GM15510 (cell line): ENCODE results near the gene LRRC2.

Experiments used
- POLR2A ChIP-seq: IDR thresholded peaks from 3 replicates; pipeline ENCODE4 v1.6.1; 2011; ENCODE audit warnings: borderline replicate concordance; ENCODE audit not compliant: insufficient read length; ENCODE audit errors: extremely low read depth

The LRRC2 gene, protein sequence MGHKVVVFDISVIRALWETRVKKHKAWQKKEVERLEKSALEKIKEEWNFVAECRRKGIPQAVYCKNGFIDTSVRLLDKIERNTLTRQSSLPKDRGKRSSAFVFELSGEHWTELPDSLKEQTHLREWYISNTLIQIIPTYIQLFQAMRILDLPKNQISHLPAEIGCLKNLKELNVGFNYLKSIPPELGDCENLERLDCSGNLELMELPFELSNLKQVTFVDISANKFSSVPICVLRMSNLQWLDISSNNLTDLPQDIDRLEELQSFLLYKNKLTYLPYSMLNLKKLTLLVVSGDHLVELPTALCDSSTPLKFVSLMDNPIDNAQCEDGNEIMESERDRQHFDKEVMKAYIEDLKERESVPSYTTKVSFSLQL

DNA sequence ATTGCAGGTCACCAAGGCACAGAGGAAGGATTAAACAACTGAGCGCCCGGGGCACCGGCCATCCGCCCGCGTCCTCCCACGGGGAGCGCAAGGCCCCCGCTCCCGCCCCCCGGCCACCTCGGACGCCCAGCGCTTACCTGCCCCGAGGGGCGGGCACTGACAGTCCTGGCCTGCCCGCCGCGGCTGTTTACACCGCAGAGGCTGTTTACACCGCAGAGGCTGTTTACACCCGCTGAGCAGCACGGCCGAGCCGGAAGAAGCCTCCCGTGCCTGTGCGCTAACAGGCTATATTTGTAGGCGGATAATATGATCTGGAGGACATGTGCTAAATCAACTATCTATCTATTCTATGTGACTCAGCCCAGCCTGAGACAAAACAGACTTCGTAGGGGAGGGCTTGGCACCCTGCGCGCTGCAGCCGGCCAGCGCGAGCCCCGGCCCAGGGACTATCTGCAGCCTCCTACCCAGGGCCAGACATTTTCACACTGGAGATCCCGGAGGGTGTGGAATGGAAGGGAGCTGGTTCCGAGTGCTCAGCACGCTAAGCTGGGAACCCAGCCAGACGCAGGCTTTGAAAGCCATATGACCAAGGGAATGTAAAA, at the start of gene LRRC2:
Gene LRRC2, minus strand, starts transcription at position 263 of the 602 bp plus-strand sequence. CDS start 14,711 bp downstream, outside the sequence.
- no peak for TF ChIP-seq POLR2A

DNA sequence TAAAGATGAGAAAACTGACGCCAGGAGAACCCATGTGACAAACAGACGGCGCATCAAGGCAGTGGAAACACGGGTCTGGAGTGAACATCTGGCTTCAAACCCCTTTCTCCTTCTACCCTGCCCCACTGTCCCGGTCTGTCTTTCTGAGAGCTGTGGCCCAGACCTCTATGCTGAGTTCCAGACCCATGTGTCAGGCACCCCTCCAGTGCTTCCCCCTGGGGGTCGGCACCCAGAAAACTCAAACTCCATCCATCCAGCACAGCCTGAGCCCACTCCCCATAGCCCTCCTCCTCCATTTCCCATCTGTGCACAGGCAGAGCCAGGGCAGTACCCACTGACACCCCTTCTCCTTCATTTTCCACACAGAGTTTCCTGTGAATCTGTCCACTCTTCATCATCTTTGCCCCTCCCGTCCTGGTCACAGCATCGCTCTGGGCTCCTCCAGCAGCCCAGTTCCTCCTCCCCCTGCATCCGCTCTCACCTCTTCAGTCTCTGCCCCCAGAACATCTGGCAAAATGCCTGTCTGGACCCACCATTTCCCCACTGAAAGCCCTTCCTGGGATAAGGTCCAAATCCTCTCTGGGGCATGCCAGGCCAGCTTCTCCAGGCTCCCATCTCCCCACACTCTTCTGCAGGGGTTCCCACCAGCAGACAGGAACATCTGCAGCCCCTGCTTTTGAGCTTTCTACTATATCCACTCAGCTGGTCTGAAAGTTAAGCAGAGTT, 49.1 kb upstream of the LRRC2 start:
- TF ChIP-seq POLR2A: no peak

DNA sequence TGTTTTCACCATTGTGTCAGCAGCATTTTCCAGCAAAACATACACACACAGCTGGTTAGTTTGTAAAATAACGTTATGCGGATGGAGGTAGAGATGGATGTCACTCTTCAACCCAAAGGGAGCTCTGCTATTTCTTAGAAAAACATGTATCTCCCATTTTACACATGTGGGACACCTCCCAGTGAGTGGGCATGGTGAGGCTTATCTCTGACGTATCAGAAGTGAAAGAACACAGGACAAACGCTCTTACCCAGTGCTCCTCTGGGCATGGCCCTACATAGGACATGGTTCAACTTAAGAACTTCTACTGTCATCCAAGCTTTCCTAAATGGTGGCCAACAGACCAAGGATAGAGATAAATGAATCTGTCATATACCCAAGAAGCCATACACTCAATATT, 48.3 kb upstream of the LRRC2 start:
- TF ChIP-seq POLR2A: no peak

DNA sequence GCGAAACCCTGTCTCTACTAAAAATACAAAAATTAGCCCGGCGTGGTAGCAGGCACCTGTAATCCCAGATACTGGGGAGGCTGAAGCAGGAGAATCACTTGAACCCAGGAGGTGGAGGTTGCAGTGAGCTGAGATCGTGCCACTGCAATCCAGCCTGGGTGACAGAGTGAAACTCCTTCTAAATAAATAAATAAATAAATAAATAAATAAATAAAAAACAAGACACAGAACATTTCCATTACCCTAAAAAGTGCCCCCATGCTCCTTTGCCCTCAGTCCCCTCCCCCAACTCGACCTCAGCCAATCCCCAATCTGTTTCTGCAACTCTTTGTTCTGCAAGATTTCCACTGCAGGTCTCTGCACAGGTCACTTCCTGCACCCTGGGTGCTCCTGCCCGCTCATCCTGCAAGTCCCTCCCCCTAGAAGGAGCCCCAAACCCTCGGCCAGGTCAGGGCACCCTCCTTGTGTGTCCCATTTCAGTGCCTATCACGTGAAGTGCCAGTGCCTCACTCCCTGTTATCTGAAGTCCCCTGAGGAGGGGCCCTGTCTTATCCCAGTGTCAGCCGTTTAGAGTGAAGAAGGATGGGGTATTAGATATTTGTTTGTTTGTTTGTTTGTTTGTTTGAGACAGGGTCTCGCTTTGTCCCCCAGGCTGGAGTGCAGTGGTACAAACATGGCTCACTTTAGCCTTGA, 47.4 kb upstream of the LRRC2 start:
- no peak for TF ChIP-seq POLR2A

DNA sequence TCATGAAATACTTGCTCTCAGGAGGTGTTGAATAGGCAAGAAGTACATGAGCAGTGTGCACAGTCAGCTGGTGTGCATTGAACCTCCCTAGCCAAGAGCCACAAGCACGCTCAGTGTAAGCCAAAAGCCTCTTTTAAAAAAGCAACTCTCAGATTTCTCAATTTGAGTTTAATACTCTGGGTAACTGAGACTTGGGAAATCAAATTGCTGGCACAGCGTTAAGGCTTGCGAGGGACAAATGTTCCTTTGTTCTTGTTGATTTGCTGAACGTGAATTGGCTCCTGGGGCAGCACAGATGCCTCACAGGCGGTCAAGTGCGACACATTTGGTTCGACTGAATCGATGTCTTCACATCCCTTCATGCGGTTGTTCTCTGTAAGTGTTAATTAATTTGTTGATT, 46.2 kb upstream of the LRRC2 start, which contains the start of gene FAM240A:
Gene FAM240A, plus strand, starts transcription at position 202 of the 400 bp plus-strand sequence. Its CDS starts 159 bp downstream, at position 361.
- TF ChIP-seq POLR2A: no peak

DNA sequence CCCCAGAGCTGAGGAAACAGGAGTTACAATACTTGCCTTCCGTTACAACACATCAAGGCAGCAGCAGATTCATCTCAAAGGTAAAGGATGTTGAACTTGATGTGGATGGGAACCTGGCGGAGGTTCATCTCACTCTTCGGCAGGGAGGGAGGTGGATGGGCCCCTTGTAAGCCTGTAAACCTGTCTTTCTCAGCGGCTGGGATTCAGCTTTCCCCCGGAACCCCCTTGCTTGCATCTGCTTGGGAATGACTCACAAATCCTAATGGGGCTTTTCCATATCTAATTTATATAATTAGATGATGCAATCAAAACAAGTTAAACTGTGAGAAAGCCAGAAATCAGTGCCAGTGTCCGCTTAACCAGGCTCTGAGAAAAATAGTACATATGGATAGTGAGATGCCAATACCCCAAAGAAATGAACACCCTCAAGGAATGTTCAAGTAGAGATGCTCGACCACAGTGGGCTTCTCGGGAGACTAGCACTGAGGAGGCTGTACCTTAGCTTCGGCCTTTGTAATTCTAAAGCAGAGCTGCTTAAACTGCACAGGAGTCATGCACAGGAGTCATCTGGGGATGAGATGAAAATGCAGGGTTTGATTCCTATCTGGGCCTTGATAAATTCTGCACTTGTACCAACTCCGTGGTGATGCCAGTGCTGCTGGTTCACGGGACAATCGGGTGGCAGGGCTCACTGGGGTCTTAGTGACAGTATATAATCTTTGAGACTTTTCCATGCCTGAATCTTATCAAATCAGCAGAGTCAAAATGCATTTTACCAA, 44.0 kb upstream of the LRRC2 start:
- TF ChIP-seq POLR2A: no peak

DNA sequence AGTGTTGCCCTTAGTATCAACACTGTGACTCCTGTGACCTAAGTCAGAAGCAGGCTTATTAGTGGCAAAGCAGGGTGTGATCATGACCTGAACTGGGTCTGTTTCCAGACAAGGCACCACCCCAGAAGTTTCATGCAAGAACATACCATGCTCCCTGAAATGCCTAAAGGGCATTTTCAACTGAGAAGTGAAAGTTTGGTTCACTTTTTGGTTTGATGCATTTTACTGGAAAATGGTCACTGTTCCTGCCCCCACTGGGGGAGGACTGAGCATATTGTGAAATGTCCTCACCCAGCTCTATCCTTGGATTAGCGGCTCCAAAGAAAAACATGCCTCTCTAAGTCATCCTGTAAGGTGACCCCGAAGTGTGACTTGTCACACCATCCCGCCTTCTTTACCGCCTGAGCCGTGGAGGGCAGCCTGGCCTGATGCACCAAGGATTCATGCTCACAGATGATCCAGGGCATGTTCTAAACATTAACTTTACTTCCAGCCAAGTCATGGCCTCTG, 43.2 kb upstream of the LRRC2 start:
- no peak for TF ChIP-seq POLR2A

DNA sequence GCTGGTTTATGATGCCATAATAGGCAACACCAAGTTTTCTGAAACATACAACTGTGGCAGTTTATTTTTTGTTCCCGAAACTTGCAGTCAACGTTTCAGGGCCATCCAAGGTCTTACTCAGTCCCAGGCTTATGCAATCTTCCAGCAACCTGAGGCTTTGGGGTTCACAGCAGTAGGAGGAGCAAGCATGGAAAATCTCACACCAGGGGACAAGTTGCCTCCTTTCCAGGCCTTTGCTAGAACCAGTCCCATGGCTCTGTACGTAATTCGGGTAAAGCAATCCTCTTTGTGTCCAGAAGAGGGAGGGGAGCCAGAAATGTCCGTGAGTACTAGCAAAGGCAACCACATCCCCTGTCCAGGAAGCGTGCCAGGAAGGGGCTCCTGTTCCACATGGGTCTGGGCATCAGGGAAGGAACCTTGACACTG, 41.5 kb upstream of the LRRC2 start:
- no peak for TF ChIP-seq POLR2A

DNA sequence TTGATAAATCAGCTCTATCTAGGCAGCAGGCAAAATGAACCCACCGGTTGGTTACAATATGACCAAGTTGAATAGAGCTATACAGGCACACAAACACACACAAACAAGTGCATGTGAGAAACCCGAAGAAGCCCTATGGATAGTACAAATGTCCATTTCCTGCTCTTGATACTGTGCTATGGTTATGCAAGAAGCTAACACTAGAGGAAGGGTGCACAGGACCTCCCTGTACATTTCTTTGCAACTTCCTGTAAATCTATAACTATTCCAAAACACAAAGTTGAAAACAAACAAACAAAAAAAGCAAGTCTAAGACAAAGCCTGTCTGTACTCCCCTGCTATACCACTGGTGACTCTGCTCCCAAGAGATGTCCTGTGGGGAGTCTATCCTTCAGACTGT, 38.0 kb upstream of the LRRC2 start:
- no peak for TF ChIP-seq POLR2A

DNA sequence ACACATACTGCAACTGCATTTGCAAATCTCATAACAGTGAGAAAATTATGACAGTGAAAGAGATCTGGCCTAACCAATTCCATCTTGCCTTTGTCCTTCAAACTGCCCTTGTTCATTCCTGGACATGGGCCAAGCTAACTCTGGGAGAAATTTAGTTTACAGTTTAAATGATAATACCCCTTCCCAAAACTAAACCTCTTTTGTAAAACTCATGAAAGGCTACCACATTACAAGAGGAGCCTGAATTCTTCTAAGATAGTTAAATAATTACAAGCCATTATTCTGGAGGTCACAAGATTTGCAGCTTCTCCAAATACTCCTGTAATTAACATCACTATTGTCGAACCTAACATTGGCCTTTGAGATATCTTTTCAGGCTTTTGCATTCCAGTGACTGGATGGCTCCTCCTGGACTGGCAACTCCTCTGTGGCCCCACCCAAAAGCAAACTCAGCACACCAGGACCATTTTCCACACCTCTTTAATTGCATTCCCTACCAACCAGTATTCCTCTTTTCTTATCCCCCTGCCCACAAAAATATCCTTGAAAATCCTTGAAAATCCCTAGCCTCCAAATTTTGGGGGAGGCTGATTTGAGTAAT, 37.4 kb upstream of the LRRC2 start:
- no peak for TF ChIP-seq POLR2A

DNA sequence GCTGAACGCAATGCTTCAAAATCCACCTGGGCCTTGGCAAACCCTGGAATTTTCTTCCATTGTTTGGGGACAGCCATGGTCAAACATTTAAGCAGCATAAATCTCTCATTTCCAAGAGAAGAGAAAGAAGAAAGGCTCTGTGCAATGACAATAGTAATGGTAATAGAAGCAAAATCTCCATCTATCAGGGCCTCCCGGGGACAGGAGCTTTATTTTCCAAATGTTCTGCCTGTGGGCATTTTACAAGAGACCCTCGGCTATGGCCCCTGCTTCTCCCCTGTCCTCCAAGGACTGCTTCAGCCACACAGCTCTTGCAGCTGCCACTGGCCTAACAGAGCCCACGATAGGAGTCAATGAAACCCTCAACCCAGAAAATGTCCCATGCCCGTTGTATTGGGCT, 33.5 kb upstream of the LRRC2 start:
- no peak for TF ChIP-seq POLR2A

DNA sequence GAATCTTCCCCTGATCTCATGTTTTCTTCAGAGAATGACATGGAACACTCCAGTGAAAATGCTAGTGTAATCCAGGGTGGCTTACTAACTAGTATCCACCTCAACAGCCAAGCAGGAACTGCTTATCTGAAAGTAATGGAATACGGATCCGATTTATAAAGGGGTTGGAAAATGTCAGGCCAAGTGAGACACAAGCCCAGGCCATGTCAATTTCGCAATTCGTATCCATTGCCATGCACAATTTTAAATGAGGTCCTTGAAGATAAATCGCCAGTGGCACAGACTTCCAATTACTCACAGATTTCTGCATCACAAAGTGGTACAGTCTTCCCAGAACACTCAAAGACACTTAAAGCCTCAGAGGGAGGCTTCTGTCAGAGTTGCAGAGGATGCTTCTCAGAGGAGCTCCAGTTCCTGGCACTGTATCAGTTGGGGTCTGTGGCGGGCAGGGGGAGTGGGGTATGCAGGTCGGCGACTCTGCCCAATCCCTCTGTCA, 29.8 kb upstream of the LRRC2 start:
- no peak for TF ChIP-seq POLR2A

DNA sequence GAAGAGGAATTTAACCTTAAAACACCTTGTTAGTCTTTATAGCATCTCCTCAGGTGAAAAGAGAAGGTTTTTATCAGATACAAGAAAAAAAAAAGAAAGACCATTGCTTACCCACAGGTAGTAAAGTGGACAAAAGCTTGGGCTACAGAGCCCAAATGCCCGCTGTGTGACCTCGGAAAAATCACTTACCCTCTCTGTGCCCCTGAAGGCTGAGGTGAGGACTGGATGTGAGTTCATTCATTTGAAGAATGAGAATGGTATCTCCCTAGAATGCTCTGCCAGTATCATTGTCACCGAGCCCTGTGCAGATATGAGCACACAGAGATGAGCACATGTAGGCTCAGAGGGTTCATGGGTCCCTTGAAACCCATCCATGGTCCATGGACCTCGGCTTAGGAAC, 28.6 kb upstream of the LRRC2 start:
- no peak for TF ChIP-seq POLR2A
